Endothelial cell of umbilical vein (primary cell): ENCODE measurements around the gene CAMKMT.

Source experiments
- POLR2A ChIP-seq: IDR thresholded peaks from 2 replicates; pipeline ENCODE4 v1.6.1; 2012; ENCODE audit warnings: low read depth, mild to moderate bottlenecking, control low read depth, low read length
- TF ChIP-seq, protein P1 (sequence below), 2 donors: IDR thresholded peaks; 1 replicate in 1 of 2; 2 replicates in 1 of 2; pipeline ENCODE4 v1.5.1; 2011; ENCODE audit warnings: low read length in 2 of 2, mild to moderate bottlenecking in 2 of 2, moderate library complexity in 2 of 2, control low read depth in 1 of 2, inconsistent platforms in 1 of 2, low read depth in 1 of 2; ENCODE audit not compliant: insufficient read depth in 1 of 2; ENCODE audit errors: extremely low read depth in 1 of 2

DNA sequence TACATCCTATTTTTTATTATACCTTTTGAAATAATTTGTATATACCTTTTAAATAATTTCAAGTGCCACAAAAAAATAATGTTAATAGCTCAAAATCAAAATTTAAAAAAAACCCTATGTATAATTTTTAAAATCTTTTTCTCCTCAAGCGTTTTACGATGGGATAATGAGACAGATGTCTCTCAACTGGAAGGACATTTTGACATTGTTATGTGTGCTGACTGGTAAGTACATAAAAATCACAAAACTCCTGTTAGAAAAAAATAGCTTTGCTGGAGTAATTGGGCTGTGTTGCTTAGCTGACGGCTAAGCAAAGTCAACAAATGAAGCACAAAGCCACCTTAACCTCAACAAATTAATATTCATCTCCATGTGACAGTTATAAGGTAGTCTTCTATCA, 381.7 kb downstream of the CAMKMT start:
- TF ChIP-seq, protein P1, sequence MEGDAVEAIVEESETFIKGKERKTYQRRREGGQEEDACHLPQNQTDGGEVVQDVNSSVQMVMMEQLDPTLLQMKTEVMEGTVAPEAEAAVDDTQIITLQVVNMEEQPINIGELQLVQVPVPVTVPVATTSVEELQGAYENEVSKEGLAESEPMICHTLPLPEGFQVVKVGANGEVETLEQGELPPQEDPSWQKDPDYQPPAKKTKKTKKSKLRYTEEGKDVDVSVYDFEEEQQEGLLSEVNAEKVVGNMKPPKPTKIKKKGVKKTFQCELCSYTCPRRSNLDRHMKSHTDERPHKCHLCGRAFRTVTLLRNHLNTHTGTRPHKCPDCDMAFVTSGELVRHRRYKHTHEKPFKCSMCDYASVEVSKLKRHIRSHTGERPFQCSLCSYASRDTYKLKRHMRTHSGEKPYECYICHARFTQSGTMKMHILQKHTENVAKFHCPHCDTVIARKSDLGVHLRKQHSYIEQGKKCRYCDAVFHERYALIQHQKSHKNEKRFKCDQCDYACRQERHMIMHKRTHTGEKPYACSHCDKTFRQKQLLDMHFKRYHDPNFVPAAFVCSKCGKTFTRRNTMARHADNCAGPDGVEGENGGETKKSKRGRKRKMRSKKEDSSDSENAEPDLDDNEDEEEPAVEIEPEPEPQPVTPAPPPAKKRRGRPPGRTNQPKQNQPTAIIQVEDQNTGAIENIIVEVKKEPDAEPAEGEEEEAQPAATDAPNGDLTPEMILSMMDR (IDR thresholded peaks at IDR 0.05; ENCODE audit: extremely low read depth in 1 of 2, insufficient read depth in 1 of 2, low read depth in 1 of 2, low read length in 2 of 2) = no peak
- no peak for TF ChIP-seq POLR2A
